Spleen (tissue), 13 donors: ENCODE measurements around the gene MDFIC2. TPM values are rescaled to one million over a fixed set of nuclear protein-coding genes. Genes with fewer than 3 reads are reported as not detected.

Experiments
- DNase-seq: peaks from one replicate; pipeline ENCODE4 v3.0.0-alpha.2; 2020
- H3K27ac ChIP-seq, 8 donors: fragments of 200-600 bp; sonication (generic) in 7 of 8; 1 replicate in 4 of 8; 2 replicates in 4 of 8; pipeline versions ENCODE4 v1.5.0 to v1.8.0; 2016 to 2021; ENCODE audit warnings: inconsistent platforms in 4 of 8, mild to moderate bottlenecking in 4 of 8, moderate library complexity in 1 of 8
- H3K27me3 ChIP-seq, 7 donors: fragments of 200-600 bp; sonication (generic) in 6 of 7; replicated peaks in 1 of 7; 1 replicate in 4 of 7; 2 replicates in 3 of 7; pipeline versions ENCODE4 v1.5.0 to v1.8.0; 2016 to 2021; ENCODE audit warnings: inconsistent platforms in 3 of 7, mild to moderate bottlenecking in 1 of 7
- H3K36me3 ChIP-seq, 6 donors: fragments of 200-600 bp; sonication (generic) in 5 of 6; 1 replicate in 4 of 6; 2 replicates in 2 of 6; pipeline versions ENCODE4 v1.5.0 to v1.8.0; 2016 to 2021; ENCODE audit warnings: inconsistent platforms in 2 of 6
- H3K4me1 ChIP-seq, 6 donors: fragments of 200-600 bp; sonication (generic) in 5 of 6; 1 replicate in 3 of 6; 2 replicates in 3 of 6; pipeline versions ENCODE4 v1.5.0 to v1.8.0; 2016 to 2021; ENCODE audit warnings: inconsistent platforms in 3 of 6
- H3K4me3 ChIP-seq, 8 donors: fragments of 200-600 bp; sonication (generic) in 7 of 8; 1 replicate in 4 of 8; 2 replicates in 4 of 8; pipeline versions ENCODE4 v1.5.0 to v1.8.0; 2016 to 2021; ENCODE audit warnings: inconsistent platforms in 4 of 8, mild to moderate bottlenecking in 4 of 8, moderate library complexity in 2 of 8
- H3K9me3 ChIP-seq, 8 donors: fragments of 200-600 bp; sonication (generic) in 7 of 8; 1 replicate in 4 of 8; 2 replicates in 4 of 8; pipeline versions ENCODE4 v1.5.0 to v1.8.0; 2016 to 2021; ENCODE audit warnings: inconsistent platforms in 4 of 8
- POLR2A ChIP-seq, 3 donors: fragments of 450-650 bp; IDR thresholded peaks; one replicate each; pipeline ENCODE4 v1.5.1; 2017; ENCODE audit warnings: antibody characterized with exemption in 3 of 3, mild to moderate bottlenecking in 1 of 3
- POLR2AphosphoS5 ChIP-seq, 3 donors: sonication (generic); formaldehyde crosslinking; IDR thresholded peaks; one replicate each; pipeline ENCODE4 v1.5.1; 2017; ENCODE audit warnings: antibody characterized with exemption in 3 of 3
- WGBS, 5 donors: extraction: QIAGEN DNeasy Blood & Tissue Kit in 3 of 5; methylation state at CpG; one replicate each; pipeline versions ENCODE4 v1.1.5 to v1.1.7; 2013 to 2018; 5-methylcytosine and 5-hydroxymethylcytosine counted together
- intact Hi-C: fragments of 100-400 bp; cut with DNase I; formaldehyde crosslinking; loops from one replicate; pipeline ENCODE4 v1.15.0; 2023; ENCODE audit warnings: low total_unique reads
- long read RNA-seq, 2 donors: transcript quantifications; one replicate each; lab custom pipeline, GENCODE V29; 2026
- polyA plus RNA-seq, 3 donors: library from polyadenylated mRNA; stranded (reverse); fragments of 200-250 nt; gene quantifications; one replicate each; pipeline ENCODE4 v1.2.1, GENCODE V29; 2013
- total RNA-seq, 7 donors: library from RNA; depleted of rRNA in 3 of 7; stranded (reverse); fragments of >200 nt in 3 of 7; fragmentation: NEBNext Ultra II Directional in 4 of 7; extraction: Animal tissue kit (Norgen Biotek cat#: 25700) in 4 of 7; gene quantifications; one replicate each; pipeline versions ENCODE4 v1.1.0 to v1.2.1, GENCODE V29; 2016 to 2021
- TF ChIP-seq, protein P1 (sequence below), 11 experiments: fragments of 200-600 bp in 7 of 11; fragments of 450-650 bp in 4 of 11; sonication (generic) in 4 of 11; IDR thresholded peaks in 8 of 11; conservative IDR thresholded peaks in 3 of 11; 1 replicate in 7 of 11; 2 replicates in 4 of 11; pipeline versions ENCODE4 v1.4.0 to v1.8.0; 2016 to 2021; ENCODE audit warnings: antibody characterized with exemption in 11 of 11, inconsistent platforms in 4 of 11, mild to moderate bottlenecking in 1 of 11
- donor health status: healthy with polysubstance abuse.
- donor health status: DM: no; HTN: no; CAD: no; lungs with moderate emphysema.
- donor health status: DM: no; HTN: no; CAD: no.
- donor health status: Bipolar disorder and iron deficiency.
- donor health status: healthy.
- donor health status: DM: no; HTN: no; CAD: no.
- donor health status: DM: yes; HTN: yes; CAD: no.

The MDFIC2 gene
- total RNA-seq = not detected
- polyA plus RNA-seq = not detected
- long read RNA-seq, donor 1 = 0 reads
- long read RNA-seq, donor 2 = 0 reads

DNA sequence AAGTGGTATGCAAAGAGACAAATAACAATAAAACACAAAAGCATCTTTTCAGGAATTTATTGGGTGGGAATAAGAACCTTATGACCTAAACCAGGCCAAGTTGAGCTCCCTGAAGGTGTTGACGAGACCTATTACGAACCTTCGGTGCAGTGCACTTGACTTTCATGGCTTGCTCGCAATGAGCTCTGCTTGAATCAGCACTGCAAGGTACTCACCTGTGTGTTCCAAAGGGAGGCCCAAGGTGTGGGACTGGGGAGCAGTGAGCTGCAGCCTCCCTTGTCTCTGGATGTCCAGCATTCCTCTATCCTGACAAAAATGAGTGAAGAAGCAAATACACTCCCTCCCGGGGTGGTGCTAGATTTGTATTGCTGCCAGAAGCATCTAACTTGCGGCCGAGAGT, at the start of gene MDFIC2:
Gene MDFIC2 (minus strand): TSS at position 303 of the 400 bp plus-strand sequence. CDS start 665 bp downstream, outside the sequence.
- no peaks in the 10 kb centered on the region for H3K4me1 ChIP-seq
- no peaks in the 10 kb centered on the region for H3K9me3 ChIP-seq
- 75 to 90% (median 81%) methylated on average over 7 of the region's 7 CpGs for WGBS, 5 donors

DNA sequence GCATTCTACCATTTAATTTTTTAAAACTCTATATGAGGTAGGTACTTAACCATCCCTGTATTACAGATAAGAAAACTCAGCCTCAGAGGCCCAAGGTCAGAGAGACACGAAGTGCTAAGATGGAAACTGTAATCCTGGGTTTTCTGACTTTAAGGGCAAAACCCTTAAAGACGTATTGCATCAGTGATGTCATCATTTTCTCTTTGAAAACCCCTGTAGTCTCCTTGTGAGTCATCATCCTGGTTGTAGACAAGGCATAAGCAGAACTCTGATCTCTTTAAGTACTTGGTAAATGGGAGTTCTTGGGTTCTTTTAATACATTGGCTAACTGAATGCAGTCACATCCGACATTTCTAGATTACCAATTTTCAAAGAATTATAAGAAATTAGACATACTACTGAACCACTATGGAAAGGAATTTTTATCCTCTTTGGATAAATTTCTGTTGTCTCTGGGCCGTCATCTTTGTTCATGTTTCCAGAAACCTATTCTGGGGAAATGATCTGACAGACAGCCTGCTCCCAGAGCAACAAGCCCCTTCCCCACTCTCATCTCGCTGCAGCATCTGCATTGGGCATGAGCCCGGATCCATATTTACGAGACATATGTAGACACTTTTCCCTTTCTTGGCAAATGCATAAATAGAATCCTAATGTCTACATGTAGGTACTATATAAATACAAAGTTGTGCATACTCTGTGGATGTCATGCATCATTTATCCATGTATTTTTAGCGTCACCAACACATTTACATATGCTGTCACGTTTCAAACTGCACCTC, 48.7 kb upstream of the MDFIC2 start:
- Histone ChIP-seq H3K4me1 (no peaks in the 10 kb centered on the region), H3K36me3 (no peaks in the 10 kb centered on the region), H3K4me3 (no peak overlapping the region), H3K27ac (no peak overlapping the region), H3K27me3 (no peaks in the 10 kb centered on the region), H3K9me3 (peaks cover 0 to 16% (median 13%) of the 10 kb centered on the region in 8 donors)
- WGBS, 5 donors = 62 to 75% (median 72%) methylated on average over 9 of the region's 9 CpGs
- no peak for DNase-seq
- TF ChIP-seq, protein P1, sequence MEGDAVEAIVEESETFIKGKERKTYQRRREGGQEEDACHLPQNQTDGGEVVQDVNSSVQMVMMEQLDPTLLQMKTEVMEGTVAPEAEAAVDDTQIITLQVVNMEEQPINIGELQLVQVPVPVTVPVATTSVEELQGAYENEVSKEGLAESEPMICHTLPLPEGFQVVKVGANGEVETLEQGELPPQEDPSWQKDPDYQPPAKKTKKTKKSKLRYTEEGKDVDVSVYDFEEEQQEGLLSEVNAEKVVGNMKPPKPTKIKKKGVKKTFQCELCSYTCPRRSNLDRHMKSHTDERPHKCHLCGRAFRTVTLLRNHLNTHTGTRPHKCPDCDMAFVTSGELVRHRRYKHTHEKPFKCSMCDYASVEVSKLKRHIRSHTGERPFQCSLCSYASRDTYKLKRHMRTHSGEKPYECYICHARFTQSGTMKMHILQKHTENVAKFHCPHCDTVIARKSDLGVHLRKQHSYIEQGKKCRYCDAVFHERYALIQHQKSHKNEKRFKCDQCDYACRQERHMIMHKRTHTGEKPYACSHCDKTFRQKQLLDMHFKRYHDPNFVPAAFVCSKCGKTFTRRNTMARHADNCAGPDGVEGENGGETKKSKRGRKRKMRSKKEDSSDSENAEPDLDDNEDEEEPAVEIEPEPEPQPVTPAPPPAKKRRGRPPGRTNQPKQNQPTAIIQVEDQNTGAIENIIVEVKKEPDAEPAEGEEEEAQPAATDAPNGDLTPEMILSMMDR (IDR thresholded peaks at IDR 0.05 in 8 of 11, conservative IDR thresholded peaks at IDR 0.05 in 3 of 11) = no peak
- no peak for TF ChIP-seq POLR2AphosphoS5 (IDR thresholded peaks at IDR 0.05)
- no peak for TF ChIP-seq POLR2A (IDR thresholded peaks at IDR 0.05)
- intact Hi-C loops = no loop called here

More for the DNA sequence above, at the start of gene MDFIC2:
- intact Hi-C loops = no loop called here
- TF ChIP-seq POLR2A (IDR thresholded peaks at IDR 0.05) (no peak), POLR2AphosphoS5 (IDR thresholded peaks at IDR 0.05) (no peak)
- TF ChIP-seq, protein P1 (IDR thresholded peaks at IDR 0.05 in 8 of 11, conservative IDR thresholded peaks at IDR 0.05 in 3 of 11) = no peak
- no peaks in the 10 kb centered on the region for H3K36me3 ChIP-seq
- no peak within 1 kb of the TSS for H3K27ac ChIP-seq
- no peak within 1 kb of the TSS for H3K4me3 ChIP-seq
- DNase-seq = no peak
- no peaks in the 10 kb centered on the region for H3K27me3 ChIP-seq

DNA sequence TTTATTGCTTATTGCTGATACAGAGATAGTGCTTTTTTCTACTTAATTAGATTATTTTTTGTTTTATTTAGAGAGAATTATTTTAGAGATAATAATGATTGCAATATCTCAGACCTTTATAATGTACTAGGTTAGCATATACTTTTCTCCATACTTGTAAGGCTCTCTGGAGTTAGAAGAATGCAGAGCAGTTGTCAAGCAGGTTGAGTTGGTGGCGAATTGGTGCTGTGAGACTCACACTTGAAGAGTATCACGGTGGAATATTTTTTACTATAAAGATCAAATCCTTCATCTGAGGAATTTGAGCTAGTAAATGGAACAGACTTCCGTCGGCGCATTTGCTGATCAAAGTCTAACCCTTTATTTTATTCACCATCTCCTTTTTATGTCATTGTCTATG, 47.3 kb upstream of the MDFIC2 start:
- no peaks in the 10 kb centered on the region for H3K4me1 ChIP-seq
- H3K27ac ChIP-seq = no peak overlapping the region
- intact Hi-C loops = no loop called here
- WGBS, 5 donors = 90 to 95% (median 94%) methylated on average over 5 of the region's 5 CpGs
- H3K4me3 ChIP-seq = no peak overlapping the region
- H3K27me3 ChIP-seq = no peaks in the 10 kb centered on the region
- no peak for DNase-seq
- no peaks in the 10 kb centered on the region for H3K36me3 ChIP-seq
- TF ChIP-seq POLR2A (IDR thresholded peaks at IDR 0.05) = no peak
- TF ChIP-seq, protein P1 (IDR thresholded peaks at IDR 0.05 in 8 of 11, conservative IDR thresholded peaks at IDR 0.05 in 3 of 11) = no peak
- TF ChIP-seq POLR2AphosphoS5 (IDR thresholded peaks at IDR 0.05) = no peak
- peaks cover 0 to 9% (median 8%) of the 10 kb centered on the region in 8 donors for H3K9me3 ChIP-seq

DNA sequence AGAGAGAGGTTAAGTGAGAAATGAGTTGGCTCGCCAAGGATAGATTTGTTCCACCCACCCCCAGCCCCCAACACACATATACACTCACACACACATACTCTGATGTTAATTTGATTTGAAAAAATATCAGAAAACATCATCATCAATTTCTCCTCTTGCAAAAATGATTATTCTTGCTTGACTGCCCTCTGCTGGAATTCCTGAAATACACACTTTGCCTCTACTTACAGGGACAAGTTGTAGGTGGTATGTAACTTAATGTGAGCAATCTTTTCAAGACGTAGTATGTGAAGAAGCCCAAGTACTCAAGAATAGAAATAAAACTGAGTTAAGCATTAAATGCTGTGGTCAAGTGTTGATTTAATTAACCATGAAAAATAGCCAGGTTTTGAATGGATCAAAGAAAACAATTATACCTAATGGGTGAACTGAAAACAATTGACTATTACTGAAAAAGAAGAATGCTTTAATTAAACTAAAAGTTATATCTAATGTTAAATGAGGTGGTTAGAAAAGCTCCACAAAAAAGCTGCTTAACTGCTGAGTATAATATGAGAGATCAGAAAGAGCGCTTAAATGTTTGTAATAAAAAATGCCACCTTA, 46.6 kb upstream of the MDFIC2 start:
- intact Hi-C loops = no loop called here
- H3K4me3 ChIP-seq = no peak overlapping the region
- no peak for DNase-seq
- H3K27me3 ChIP-seq = no peaks in the 10 kb centered on the region
- TF ChIP-seq POLR2A (IDR thresholded peaks at IDR 0.05) = no peak
- TF ChIP-seq, protein P1 (IDR thresholded peaks at IDR 0.05 in 8 of 11, conservative IDR thresholded peaks at IDR 0.05 in 3 of 11) = peak in 8 of 11 experiments; percentile 12 to 63 (median 34)
- 47 to 58% (median 49%) methylated on average over 3 of the region's 3 CpGs for WGBS, 5 donors
- peaks cover 0 to 3% (median 1%) of the 10 kb centered on the region in 8 donors for H3K9me3 ChIP-seq
- H3K4me1 ChIP-seq = no peaks in the 10 kb centered on the region
- H3K36me3 ChIP-seq = no peaks in the 10 kb centered on the region
- H3K27ac ChIP-seq = no peak overlapping the region
